ENCODE data around the gene TPRG1L.

The TPRG1L gene

DNA sequence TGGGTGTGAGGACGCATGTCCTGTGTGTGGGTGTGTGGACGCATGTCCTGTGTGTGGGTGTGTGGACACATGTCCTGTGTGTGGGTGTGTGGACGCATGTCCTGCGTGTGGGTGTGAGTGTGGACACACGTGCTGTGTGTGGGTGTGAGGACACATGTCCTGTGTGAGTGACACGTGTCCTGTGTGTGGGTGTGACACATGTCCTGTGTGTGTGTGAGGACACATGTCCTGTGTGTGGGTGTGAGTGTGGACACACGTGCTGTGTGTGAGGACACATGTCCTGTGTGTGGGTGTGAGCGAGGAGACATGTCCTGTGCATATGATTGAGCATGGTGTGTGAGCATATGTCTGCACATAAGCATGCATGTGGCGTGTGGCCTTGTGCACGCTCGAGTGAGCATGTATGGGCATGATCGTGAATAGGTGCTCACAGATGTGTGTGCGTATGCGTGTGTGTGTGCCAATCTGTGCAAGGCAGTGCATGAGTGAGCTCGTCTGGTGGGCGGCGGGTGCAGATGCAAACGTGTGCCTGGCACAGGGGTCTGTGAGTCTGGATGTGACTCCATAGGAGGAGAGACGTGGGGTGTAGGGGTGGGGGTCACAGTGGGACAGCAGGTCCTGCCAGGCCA, 38.8 kb upstream of the TPRG1L start:
- no peak overlapping the region for H3K4me3 ChIP-seq (replicated peaks; ENCODE audit: insufficient read depth, low read length)
- TF ChIP-seq, protein P1, sequence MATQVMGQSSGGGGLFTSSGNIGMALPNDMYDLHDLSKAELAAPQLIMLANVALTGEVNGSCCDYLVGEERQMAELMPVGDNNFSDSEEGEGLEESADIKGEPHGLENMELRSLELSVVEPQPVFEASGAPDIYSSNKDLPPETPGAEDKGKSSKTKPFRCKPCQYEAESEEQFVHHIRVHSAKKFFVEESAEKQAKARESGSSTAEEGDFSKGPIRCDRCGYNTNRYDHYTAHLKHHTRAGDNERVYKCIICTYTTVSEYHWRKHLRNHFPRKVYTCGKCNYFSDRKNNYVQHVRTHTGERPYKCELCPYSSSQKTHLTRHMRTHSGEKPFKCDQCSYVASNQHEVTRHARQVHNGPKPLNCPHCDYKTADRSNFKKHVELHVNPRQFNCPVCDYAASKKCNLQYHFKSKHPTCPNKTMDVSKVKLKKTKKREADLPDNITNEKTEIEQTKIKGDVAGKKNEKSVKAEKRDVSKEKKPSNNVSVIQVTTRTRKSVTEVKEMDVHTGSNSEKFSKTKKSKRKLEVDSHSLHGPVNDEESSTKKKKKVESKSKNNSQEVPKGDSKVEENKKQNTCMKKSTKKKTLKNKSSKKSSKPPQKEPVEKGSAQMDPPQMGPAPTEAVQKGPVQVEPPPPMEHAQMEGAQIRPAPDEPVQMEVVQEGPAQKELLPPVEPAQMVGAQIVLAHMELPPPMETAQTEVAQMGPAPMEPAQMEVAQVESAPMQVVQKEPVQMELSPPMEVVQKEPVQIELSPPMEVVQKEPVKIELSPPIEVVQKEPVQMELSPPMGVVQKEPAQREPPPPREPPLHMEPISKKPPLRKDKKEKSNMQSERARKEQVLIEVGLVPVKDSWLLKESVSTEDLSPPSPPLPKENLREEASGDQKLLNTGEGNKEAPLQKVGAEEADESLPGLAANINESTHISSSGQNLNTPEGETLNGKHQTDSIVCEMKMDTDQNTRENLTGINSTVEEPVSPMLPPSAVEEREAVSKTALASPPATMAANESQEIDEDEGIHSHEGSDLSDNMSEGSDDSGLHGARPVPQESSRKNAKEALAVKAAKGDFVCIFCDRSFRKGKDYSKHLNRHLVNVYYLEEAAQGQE (IDR thresholded peaks at IDR 0.05; ENCODE audit: insufficient replicate concordance, low read depth), result no peak
- TF ChIP-seq SPI1 (IDR thresholded peaks at IDR 0.05; ENCODE audit: borderline replicate concordance, low read depth), result no peak
- TF ChIP-seq CTCF (IDR thresholded peaks at IDR 0.05; ENCODE audit: insufficient read depth, low read length), result no peak
- TF ChIP-seq POLR2AphosphoS5 (IDR thresholded peaks at IDR 0.05; ENCODE audit: low read depth), result no peak
- no peak for TF ChIP-seq GABPA (IDR thresholded peaks at IDR 0.05; ENCODE audit: low read depth)
- no peaks in the 10 kb centered on the region for H3K27me3 ChIP-seq (ENCODE audit: insufficient read depth, poor library complexity, severe bottlenecking)
- H3K27ac ChIP-seq (replicated peaks), result no peak overlapping the region
- no peak for DNase-seq (ENCODE audit: low read depth in 1 of 2, low spot score in 1 of 2)

DNA sequence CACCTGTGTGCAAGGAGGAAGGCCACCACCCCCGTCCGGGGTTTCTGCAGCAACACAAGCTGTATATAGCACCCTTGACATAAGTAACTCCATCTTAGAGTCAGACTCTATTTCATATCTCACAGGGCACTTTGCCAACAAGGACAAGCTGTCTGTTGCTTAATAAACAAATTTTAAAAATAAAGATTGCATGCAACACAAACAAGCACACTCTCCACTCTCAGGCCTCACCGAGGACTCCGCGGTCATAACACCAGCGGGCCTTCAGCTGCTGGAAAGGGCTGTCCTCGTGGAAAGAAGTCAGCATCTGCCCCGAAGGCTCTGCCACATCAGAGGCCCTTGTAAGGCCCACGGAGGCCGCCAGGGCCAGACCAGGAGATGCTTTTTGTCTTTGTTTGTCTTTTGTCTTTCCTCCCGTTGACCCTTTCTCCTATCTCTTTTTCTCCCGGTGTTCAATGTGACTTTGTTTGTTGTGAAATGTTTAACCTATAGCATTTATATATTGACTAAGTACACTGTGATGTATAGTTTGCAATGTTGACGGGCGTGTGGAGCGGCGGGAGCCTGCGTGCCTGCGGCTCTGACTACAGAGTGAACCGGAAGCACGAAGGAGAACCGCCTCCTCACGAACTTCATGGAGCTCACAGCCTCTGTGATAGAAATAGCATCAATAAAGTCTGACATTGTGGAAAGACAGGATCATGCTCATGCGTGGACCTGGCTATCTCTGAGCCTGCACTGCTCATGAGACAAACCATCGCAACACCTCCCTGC, 37.6 kb upstream of the TPRG1L start:
- Histone ChIP-seq H3K27ac (replicated peaks) (no peak overlapping the region), H3K4me3 (replicated peaks; ENCODE audit: insufficient read depth, low read length) (no peak overlapping the region), H3K27me3 (ENCODE audit: insufficient read depth, poor library complexity, severe bottlenecking) (no peaks in the 10 kb centered on the region)
- TF ChIP-seq POLR2AphosphoS5 (IDR thresholded peaks at IDR 0.05; ENCODE audit: low read depth) (no peak), SPI1 (IDR thresholded peaks at IDR 0.05; ENCODE audit: borderline replicate concordance, low read depth) (no peak), CTCF (IDR thresholded peaks at IDR 0.05; ENCODE audit: insufficient read depth, low read length) (no peak), GABPA (IDR thresholded peaks at IDR 0.05; ENCODE audit: low read depth) (no peak)
- TF ChIP-seq, protein P1 (IDR thresholded peaks at IDR 0.05; ENCODE audit: insufficient replicate concordance, low read depth), result no peak
- DNase-seq (ENCODE audit: low read depth in 1 of 2, low spot score in 1 of 2), result no peak

DNA sequence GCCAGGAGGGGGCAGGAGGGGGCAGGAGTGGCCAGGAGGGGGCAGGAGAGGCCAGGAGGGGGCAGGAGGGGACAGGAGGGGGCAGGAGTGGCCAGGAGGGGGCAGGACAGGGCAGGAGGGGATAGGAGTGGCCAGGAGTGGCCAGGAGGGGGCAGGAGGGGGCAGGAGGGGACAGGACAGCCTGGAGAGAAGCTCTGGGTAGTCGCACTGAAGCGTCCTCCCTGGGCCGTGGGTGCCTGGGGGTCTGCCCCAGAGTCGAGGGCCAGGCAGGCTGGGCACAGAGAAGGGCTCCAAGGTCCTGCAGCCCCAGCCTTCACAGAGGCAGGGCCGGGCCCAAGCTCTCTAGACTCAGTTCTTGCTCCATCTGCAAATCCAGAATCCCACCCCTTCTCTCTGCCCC, 36.4 kb upstream of the TPRG1L start:
- H3K27ac ChIP-seq (replicated peaks), result no peak overlapping the region
- TF ChIP-seq SPI1 (IDR thresholded peaks at IDR 0.05; ENCODE audit: borderline replicate concordance, low read depth) (no peak), GABPA (IDR thresholded peaks at IDR 0.05; ENCODE audit: low read depth) (no peak), CTCF (IDR thresholded peaks at IDR 0.05; ENCODE audit: insufficient read depth, low read length) (no peak), POLR2AphosphoS5 (IDR thresholded peaks at IDR 0.05; ENCODE audit: low read depth) (no peak)
- TF ChIP-seq, protein P1 (IDR thresholded peaks at IDR 0.05; ENCODE audit: insufficient replicate concordance, low read depth), result no peak
- H3K27me3 ChIP-seq (ENCODE audit: insufficient read depth, poor library complexity, severe bottlenecking), result no peaks in the 10 kb centered on the region
- H3K4me3 ChIP-seq (replicated peaks; ENCODE audit: insufficient read depth, low read length), result no peak overlapping the region
- DNase-seq (ENCODE audit: low read depth in 1 of 2, low spot score in 1 of 2), result no peak

Data from HL-60 (cell line).